ENCODE measurements around the gene ACADL.

Gene ACADL
- total RNA-seq: 0 to 0.24 (median 0) reads per million in 9 experiments

DNA sequence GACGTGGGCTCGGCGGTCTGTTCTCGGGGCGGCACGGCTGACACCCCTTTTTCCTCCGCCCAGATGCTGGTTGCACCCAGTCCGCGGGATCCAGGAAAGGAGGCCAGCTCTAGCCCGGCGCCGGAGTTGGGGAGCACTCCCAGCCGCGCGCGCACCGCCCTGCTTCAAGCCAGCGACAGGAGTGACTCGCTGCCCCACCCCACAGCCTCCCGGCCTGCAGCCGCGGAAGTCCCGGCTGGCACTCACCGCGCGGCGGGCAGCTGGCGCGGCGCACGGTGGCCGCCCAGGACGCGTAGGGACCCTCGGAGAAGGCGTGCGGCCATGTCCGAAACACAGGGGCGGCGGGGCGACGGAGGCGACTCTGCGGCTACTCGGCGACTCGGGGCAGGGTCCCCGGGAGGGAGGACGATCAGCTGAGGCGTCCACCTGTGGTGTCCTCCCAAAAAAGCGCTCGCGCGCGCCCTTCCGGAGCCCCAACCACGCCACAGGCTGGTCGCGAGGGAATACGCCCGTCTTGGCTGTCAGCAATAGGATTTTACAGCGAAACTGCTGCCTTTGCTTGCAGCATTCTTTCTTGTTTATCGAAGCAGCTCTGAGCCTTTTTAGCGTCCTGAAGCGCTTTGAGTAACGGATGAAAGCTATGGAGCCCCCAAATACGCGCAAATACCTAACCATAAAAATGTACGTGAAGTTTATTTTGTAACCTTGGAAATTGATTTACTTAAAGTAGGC lies at the start of gene ACADL:
Gene ACADL, minus strand, starts transcription at position 507 of the 732 bp plus-strand sequence. Its CDS starts 184 bp downstream, at position 323.
- Mint-ChIP-seq H3K27me3 (peaks cover 53 to 57% of the 10 kb centered on the region in 2 donors), H3K4me3 (peak within 1 kb of the TSS in 1 of 2 donors; percentile 41), H3K9me3 (no peaks in the 10 kb centered on the region), H3K36me3 (ENCODE audit: insufficient read depth) (no peaks in the 10 kb centered on the region), H3K27ac (no peak within 1 kb of the TSS), H3K4me1 (ENCODE audit: low read depth in 2 of 2) (peaks cover 0 to 5% of the 10 kb centered on the region in 2 donors)
- no peak for DNase-seq
- ATAC-seq (replicated peaks): no peak

DNA sequence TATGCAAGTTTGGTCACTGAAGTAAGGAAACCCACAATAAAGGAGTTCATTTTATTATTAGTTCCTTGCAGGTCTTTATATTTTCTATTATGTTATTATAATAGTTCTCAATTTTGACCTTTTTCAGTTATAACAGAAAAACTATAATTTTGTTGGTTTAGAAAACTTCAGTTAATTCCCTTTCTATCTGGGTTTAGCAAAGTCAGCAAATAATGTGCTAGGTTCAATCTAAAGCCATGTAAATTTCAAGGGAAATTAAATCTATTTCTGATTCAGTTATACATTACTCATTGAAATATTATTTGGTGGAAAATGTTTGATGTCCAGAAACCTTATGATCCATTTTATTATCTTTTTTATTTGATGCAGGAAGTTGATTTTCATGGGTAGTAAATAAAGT lies 46.1 kb upstream of the ACADL start:
- no peaks in the 10 kb centered on the region for H3K9me3 Mint-ChIP-seq
- no peaks in the 10 kb centered on the region for H3K4me1 Mint-ChIP-seq (ENCODE audit: low read depth in 2 of 2)
- no peak overlapping the region for H3K4me3 Mint-ChIP-seq
- H3K27ac Mint-ChIP-seq: no peak overlapping the region
- ATAC-seq (replicated peaks) (no peak), DNase-seq (no peak)
- H3K27me3 Mint-ChIP-seq: no peaks in the 10 kb centered on the region
- H3K36me3 Mint-ChIP-seq (ENCODE audit: insufficient read depth): no peaks in the 10 kb centered on the region

DNA sequence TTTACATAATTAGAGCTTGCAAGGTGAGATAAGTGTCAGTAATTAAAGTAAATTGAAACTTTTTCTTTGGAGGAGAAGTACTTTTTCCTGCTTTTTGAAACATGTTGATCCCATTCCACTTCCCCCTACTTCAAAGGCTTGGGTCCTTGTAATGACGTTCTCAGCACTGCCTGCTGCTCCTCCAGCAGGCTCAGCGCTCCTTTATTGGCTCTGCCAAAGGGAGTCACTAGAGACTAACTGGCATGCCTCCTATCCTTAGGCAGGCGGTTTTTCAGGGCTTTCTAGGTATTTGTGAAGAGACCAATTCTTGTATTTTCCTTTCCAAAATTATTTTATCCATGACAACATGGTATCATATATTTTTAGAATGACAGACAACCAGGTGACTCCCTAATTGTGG lies 43.9 kb upstream of the ACADL start:
- no peaks in the 10 kb centered on the region for H3K9me3 Mint-ChIP-seq
- no peak for DNase-seq
- H3K27ac Mint-ChIP-seq: no peak overlapping the region
- H3K4me1 Mint-ChIP-seq (ENCODE audit: low read depth in 2 of 2): no peaks in the 10 kb centered on the region
- no peak overlapping the region for H3K4me3 Mint-ChIP-seq
- no peaks in the 10 kb centered on the region for H3K36me3 Mint-ChIP-seq (ENCODE audit: insufficient read depth)
- ATAC-seq (replicated peaks): no peak
- H3K27me3 Mint-ChIP-seq: peaks cover 4 to 5% of the 10 kb centered on the region in 2 donors

DNA sequence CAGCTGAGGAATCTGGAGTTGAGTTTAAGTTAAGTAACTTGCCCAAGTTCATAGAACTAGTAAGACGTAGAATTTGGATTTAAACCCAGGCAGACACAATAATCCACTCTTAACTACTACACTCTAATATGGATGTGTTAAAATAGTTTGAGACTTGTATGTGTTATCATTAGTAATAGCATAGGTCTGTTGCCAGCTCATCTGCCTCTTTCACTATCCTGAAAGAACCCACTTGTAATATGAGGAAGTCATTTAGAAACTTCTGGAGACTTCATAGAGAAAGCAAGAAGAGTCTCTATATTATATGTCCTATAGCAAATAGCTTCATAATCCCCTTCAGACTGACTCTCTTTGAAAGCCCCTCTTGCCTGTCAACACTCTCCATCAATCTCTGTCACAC lies 43.0 kb upstream of the ACADL start:
- H3K9me3 Mint-ChIP-seq: no peaks in the 10 kb centered on the region
- H3K4me3 Mint-ChIP-seq: no peak overlapping the region
- DNase-seq (no peak), ATAC-seq (replicated peaks) (no peak)
- H3K36me3 Mint-ChIP-seq (ENCODE audit: insufficient read depth): no peaks in the 10 kb centered on the region
- no peak overlapping the region for H3K27ac Mint-ChIP-seq
- peaks cover 8 to 13% of the 10 kb centered on the region in 2 donors for H3K27me3 Mint-ChIP-seq
- H3K4me1 Mint-ChIP-seq (ENCODE audit: low read depth in 2 of 2): no peaks in the 10 kb centered on the region

DNA sequence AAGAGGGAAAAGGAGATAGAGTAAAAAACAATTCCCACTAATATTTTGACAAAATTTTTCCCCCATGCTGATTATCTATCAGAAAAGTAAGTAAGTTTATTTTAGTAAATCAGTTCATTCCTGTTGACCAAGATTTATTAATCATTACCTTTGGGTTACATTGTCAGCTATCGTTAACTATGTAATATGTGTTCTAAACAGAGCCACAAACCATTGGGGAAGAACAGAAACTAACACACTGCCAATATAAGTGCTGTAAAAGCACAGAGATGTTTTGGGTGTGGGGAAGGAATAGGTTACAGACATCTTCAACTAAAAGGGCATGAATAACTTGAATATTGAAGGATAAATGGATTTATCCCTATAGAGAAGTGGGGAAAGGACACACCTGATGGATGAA lies 42.5 kb upstream of the ACADL start:
- ATAC-seq (replicated peaks) (no peak), DNase-seq (no peak)
- no peaks in the 10 kb centered on the region for H3K36me3 Mint-ChIP-seq (ENCODE audit: insufficient read depth)
- H3K9me3 Mint-ChIP-seq: no peaks in the 10 kb centered on the region
- H3K27ac Mint-ChIP-seq: no peak overlapping the region
- H3K4me3 Mint-ChIP-seq: no peak overlapping the region
- peaks cover 8 to 16% of the 10 kb centered on the region in 2 donors for H3K27me3 Mint-ChIP-seq
- no peaks in the 10 kb centered on the region for H3K4me1 Mint-ChIP-seq (ENCODE audit: low read depth in 2 of 2)

DNA sequence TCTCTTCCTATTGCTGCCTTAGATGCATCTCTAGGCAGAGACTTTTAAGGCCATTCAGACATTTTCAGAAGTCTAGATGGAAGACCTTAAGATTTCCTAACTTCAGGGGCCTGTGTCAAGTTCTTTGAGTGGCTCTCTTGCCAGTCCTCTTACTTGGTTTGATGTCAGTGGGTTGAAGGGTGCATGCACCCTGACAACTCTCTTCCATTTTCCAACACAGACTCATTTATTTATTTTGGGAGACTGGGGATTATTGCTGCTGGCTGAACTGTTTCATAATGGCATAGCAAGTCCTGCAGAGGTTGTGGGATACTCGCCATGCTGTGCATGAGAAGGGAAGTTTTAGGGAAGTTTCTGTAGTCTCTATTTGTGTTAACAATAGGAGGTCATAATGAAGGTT lies 39.0 kb upstream of the ACADL start:
- peaks cover 8 to 16% of the 10 kb centered on the region in 2 donors for H3K27me3 Mint-ChIP-seq

DNA sequence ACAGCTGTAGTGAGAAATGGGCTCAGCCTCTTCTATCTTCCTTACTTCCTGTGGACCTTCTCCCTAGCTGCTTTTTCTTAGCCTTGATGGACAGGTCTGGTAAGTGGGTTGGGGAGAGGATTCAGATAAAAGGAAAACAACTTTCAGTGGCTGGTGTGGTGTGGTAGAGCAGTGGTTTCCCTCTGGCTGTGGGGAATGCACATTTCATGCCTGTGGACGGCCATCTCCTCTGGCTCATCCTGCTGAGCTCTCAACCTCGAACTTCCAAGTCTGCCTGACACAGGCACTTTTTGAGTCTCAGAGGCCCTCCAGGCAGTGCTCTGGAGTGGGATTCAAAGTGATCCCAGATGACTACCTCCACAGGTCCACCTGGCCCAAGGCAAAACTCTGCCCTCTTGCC lies 38.6 kb upstream of the ACADL start:
- H3K27me3 Mint-ChIP-seq: peaks cover 8 to 16% of the 10 kb centered on the region in 2 donors
- no peak overlapping the region for H3K4me3 Mint-ChIP-seq
- H3K36me3 Mint-ChIP-seq (ENCODE audit: insufficient read depth): no peaks in the 10 kb centered on the region
- no peaks in the 10 kb centered on the region for H3K4me1 Mint-ChIP-seq (ENCODE audit: low read depth in 2 of 2)
- no peak overlapping the region for H3K27ac Mint-ChIP-seq
- no peak for ATAC-seq (replicated peaks)
- DNase-seq: no peak
- no peaks in the 10 kb centered on the region for H3K9me3 Mint-ChIP-seq

More for the DNA sequence above, 39.0 kb upstream of the ACADL start:
- H3K4me1 Mint-ChIP-seq (ENCODE audit: low read depth in 2 of 2): no peaks in the 10 kb centered on the region
- H3K36me3 Mint-ChIP-seq (ENCODE audit: insufficient read depth): no peaks in the 10 kb centered on the region
- no peak overlapping the region for H3K4me3 Mint-ChIP-seq
- no peak for ATAC-seq (replicated peaks)
- no peak for DNase-seq
- no peaks in the 10 kb centered on the region for H3K9me3 Mint-ChIP-seq
- no peak overlapping the region for H3K27ac Mint-ChIP-seq

DNA sequence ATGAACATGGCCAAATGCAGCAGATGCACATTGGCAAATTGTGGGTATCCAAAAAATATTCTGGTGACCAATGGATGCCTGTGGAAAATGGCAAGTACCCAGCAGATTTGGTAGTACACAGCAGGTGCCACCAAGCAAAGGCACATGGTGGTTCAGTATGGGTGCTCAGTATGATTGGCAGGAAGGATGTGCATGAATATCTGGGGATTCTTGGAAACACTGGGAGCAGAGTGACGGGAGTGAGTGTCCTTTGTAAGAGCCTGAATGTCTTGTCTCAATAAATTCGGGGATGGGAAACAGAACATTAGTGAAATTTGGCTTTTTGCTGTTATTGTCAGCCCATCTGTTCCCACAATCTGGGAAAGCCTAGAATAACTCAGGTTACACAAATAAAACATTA lies 36.8 kb upstream of the ACADL start:
- Mint-ChIP-seq H3K9me3 (no peaks in the 10 kb centered on the region), H3K27ac (no peak overlapping the region), H3K27me3 (peaks cover 8 to 16% of the 10 kb centered on the region in 2 donors), H3K4me3 (no peak overlapping the region), H3K4me1 (ENCODE audit: low read depth in 2 of 2) (no peaks in the 10 kb centered on the region), H3K36me3 (ENCODE audit: insufficient read depth) (no peaks in the 10 kb centered on the region)
- no peak for DNase-seq
- ATAC-seq (replicated peaks): no peak

DNA sequence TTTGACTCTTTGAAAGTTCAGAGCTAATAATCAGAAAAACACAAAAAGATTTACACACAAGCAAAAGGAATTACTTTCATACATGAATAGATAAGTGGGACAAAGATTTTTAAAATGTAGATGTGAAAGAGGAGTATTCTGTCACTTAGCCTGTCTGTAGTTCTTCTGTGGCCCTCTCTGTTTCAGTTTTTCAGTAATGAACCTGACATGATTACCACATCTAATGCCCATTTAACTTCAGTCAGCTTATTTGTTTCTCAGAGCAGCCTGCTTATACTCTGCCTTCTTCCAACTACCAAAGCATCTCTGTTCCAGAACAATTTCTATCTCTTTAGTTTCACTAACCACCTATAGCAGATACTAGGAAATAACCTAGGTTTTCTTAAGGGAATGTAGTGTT lies 34.4 kb upstream of the ACADL start:
- Mint-ChIP-seq H3K4me3 (no peak overlapping the region), H3K4me1 (ENCODE audit: low read depth in 2 of 2) (no peaks in the 10 kb centered on the region), H3K9me3 (no peaks in the 10 kb centered on the region), H3K27ac (no peak overlapping the region), H3K27me3 (peaks cover 8 to 16% of the 10 kb centered on the region in 2 donors), H3K36me3 (ENCODE audit: insufficient read depth) (no peaks in the 10 kb centered on the region)
- no peak for ATAC-seq (replicated peaks)
- no peak for DNase-seq

DNA sequence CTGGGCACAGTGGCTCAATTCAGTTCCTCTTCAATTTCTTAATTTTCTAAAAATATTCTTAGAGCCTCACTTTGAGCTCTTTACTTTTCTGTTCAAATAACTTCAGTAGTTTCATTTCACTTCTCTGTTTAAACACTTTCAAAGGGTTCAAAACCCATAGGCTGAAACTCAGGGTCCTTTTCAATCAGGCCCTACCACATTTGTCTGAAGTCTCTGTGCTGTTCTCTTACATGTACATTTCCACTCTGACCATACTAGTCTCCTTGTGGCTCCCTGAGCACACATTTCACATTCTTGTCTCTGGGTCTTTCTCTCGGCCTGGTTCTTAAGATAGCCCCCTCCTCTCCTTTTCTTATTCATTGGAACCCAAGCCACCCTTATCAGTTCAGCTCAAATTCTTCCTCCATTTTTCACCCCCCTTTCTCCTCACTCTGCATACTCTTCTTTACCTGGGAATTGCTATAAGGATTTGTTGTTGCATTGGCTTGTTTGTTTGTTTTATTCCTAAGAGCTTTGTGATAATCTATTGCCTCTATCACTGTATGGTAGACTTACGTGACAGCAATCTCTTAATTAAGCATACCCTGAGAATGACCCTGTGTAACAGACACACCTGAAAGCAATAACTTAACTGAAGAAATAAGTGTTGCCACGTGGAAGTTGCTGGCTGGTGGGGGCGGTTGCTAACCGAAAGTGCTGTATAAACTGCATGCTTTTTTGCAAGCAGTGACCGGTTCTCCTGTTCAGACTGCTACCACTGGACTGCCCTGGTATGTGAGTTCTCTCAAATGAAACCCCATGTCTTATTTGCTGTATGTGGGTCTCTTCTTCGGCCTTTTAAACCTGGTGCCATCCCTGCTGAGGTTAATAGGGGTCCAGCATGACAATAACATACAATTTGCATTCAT lies 27.7 kb upstream of the ACADL start:
- ATAC-seq (replicated peaks) (no peak), DNase-seq (no peak)
- Mint-ChIP-seq H3K27me3 (no peaks in the 10 kb centered on the region), H3K36me3 (ENCODE audit: insufficient read depth) (peaks cover 3% of the 10 kb centered on the region), H3K4me3 (no peak overlapping the region), H3K4me1 (ENCODE audit: low read depth in 2 of 2) (no peaks in the 10 kb centered on the region), H3K9me3 (no peaks in the 10 kb centered on the region), H3K27ac (no peak overlapping the region)

DNA sequence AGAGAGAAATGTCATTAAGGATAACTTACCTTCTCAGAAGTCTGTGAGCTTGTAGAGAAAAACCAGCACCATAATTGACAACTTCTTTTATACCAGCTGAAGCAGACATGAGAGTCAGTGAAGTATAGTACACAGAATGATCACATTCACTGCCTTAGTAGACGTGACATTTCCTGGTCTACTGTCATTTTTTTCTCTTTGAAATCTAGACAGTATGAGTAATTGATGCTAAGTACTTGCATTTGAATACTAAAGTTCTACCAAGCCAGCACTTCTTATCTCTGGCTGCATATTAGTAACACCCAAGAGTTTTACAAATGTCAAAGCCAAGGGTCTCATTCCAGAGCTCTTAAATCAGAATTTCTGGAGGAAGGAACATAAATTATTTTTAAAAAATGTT lies 25.4 kb upstream of the ACADL start:
- Mint-ChIP-seq H3K9me3 (no peaks in the 10 kb centered on the region), H3K27ac (no peak overlapping the region)
- no peak for DNase-seq

DNA sequence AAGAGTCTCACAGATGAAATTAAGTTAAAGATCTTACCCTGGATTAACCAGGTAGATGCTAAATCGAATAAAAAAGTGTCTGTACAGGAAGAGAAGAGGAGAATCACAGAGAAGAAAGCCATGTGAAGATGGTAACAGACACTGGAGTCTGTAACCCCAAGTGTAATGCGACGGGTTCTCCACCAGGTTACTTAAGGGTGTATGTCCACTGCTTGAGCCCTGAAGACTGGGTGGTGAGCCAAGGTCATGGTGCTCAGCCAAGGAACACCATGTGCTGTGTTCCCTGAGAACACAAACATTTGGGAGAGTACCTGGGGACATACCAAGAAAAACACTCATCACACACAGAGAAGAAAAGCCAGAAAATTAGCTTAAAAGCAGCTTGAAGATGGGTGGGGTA lies 8.2 kb upstream of the ACADL start:
- Mint-ChIP-seq H3K27ac (no peak overlapping the region), H3K9me3 (no peaks in the 10 kb centered on the region), H3K4me1 (ENCODE audit: low read depth in 2 of 2) (no peaks in the 10 kb centered on the region), H3K36me3 (ENCODE audit: insufficient read depth) (no peaks in the 10 kb centered on the region), H3K27me3 (peaks cover 16 to 21% of the 10 kb centered on the region in 2 donors), H3K4me3 (no peak overlapping the region)
- ATAC-seq (replicated peaks): no peak
- DNase-seq: no peak

More for the DNA sequence above, 25.4 kb upstream of the ACADL start:
- H3K4me3 Mint-ChIP-seq: no peak overlapping the region
- no peaks in the 10 kb centered on the region for H3K4me1 Mint-ChIP-seq (ENCODE audit: low read depth in 2 of 2)
- H3K36me3 Mint-ChIP-seq (ENCODE audit: insufficient read depth): peaks cover 3% of the 10 kb centered on the region
- H3K27me3 Mint-ChIP-seq: peaks cover 0 to 10% of the 10 kb centered on the region in 2 donors
- no peak for ATAC-seq (replicated peaks)

DNA sequence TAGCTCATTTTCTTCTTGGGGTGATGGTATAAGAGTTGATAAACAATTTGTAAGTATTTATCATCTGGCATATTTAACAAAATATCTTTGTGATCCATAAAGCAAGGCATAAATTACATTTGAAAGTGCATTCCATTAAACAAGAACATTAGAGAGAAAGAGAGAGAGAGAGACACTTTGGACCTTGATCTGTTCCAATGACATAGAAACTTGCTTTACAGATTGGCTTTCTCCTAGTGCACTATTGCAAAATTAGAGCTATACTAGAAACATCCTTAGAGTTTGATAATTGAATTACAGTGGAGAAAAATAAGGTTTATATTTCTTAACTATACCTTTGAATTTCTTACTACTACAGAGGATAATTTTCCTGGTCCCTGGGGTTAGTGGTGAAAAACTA lies 5.7 kb upstream of the ACADL start:
- Mint-ChIP-seq H3K4me1 (ENCODE audit: low read depth in 2 of 2) (no peaks in the 10 kb centered on the region), H3K4me3 (no peak overlapping the region), H3K27me3 (peaks cover 26% of the 10 kb centered on the region in 2 donors), H3K27ac (no peak overlapping the region), H3K36me3 (ENCODE audit: insufficient read depth) (no peaks in the 10 kb centered on the region), H3K9me3 (no peaks in the 10 kb centered on the region)
- no peak for ATAC-seq (replicated peaks)
- DNase-seq: no peak

DNA sequence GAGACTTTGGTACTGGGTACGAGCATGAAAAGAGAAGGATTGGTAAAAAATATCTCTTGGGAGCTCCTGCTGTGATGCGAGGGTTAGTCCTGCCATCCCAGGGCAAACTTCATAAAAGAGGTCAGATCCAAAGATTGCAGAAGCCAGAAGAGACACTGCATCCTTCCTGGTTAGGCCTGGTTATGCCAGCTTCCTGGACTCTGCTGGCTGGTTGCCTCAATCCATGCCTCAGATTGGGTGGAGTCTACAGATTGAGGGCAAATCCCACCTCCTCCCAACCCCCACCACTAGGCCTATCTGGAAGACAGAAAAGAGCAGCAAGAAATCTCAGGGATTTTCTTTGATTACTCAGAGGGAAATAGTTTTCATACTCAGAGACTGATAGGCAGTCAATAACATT lies 5.3 kb upstream of the ACADL start:
- DNase-seq (no peak), ATAC-seq (replicated peaks) (no peak)
- H3K9me3 Mint-ChIP-seq: no peaks in the 10 kb centered on the region
- peaks cover 29 to 30% of the 10 kb centered on the region in 2 donors for H3K27me3 Mint-ChIP-seq
- no peaks in the 10 kb centered on the region for H3K36me3 Mint-ChIP-seq (ENCODE audit: insufficient read depth)
- H3K27ac Mint-ChIP-seq: no peak overlapping the region
- no peak overlapping the region for H3K4me3 Mint-ChIP-seq
- H3K4me1 Mint-ChIP-seq (ENCODE audit: low read depth in 2 of 2): no peaks in the 10 kb centered on the region
